Measurements from ENCODE around the gene GSS.
A peak's percentile ranks its signal among the peaks of the same experiment; 100 is the strongest.

Gene GSS

GRCh38 chr20:34955231-34956040, at the start of gene GSS, which contains the start of gene MYH7B:
TSS of gene GSS (minus strand) at chr20:34955806. CDS start at chr20:34951852, 3,954 bp downstream.
TSS of gene MYH7B (plus strand) at chr20:34955868. CDS start at chr20:34978006, 22,138 bp downstream.
- peak; percentile 41 for TF ChIP-seq CTCF (IDR thresholded peaks at IDR 0.05; ENCODE audit: borderline replicate concordance, control extremely low read depth, extremely low read depth, insufficient read depth, missing control alignments)
- peak; percentile 98 for DNase-seq (ENCODE audit: low spot score)
- in situ Hi-C loops (cut with MboI; ENCODE audit: low sequenced_read_pairs, unreplicated experiment), result no loop called here

GRCh38 chr20:35004749-35005462, 49.3 kb upstream of the GSS start:
- no peak for TF ChIP-seq CTCF (IDR thresholded peaks at IDR 0.05; ENCODE audit: borderline replicate concordance, control extremely low read depth, extremely low read depth, insufficient read depth, missing control alignments)
- no peak for DNase-seq (ENCODE audit: low spot score)
- in situ Hi-C loops (cut with MboI; ENCODE audit: low sequenced_read_pairs, unreplicated experiment), result no loop called here

- TF ChIP-seq CTCF (IDR thresholded peaks at IDR 0.05; ENCODE audit: borderline replicate concordance, control extremely low read depth, extremely low read depth, insufficient read depth, missing control alignments), result no peak
These were observed 48.6 kb upstream of the GSS start for GRCh38 chr20:35004051-35004725.

GRCh38 chr20:35003211-35004031, 47.8 kb upstream of the GSS start:
- no peak for TF ChIP-seq CTCF (IDR thresholded peaks at IDR 0.05; ENCODE audit: borderline replicate concordance, control extremely low read depth, extremely low read depth, insufficient read depth, missing control alignments)
- DNase-seq (ENCODE audit: low spot score), result no peak
- in situ Hi-C loops (cut with MboI; ENCODE audit: low sequenced_read_pairs, unreplicated experiment), result no loop called here

More at GRCh38 chr20:35004051-35004725, 48.6 kb upstream of the GSS start:
- in situ Hi-C loops (cut with MboI; ENCODE audit: low sequenced_read_pairs, unreplicated experiment), result no loop called here
- no peak for DNase-seq (ENCODE audit: low spot score)

GRCh38 chr20:35002426-35003210, 47.0 kb upstream of the GSS start:
- TF ChIP-seq CTCF (IDR thresholded peaks at IDR 0.05; ENCODE audit: borderline replicate concordance, control extremely low read depth, extremely low read depth, insufficient read depth, missing control alignments), result no peak
- no peak for DNase-seq (ENCODE audit: low spot score)
- in situ Hi-C loops (cut with MboI; ENCODE audit: low sequenced_read_pairs, unreplicated experiment), result no loop called here
